PC-9 (cell line): Measurements from ENCODE around the gene MUC22.

ENCODE experiments used
- CTCF ChIP-seq: fragments of 200-600 bp; sonication (generic); conservative IDR thresholded peaks from 2 replicates; pipeline ENCODE4 v1.6.1; 2017; ENCODE audit warnings: mixed run types, antibody characterized with exemption, mild to moderate bottlenecking, moderate library complexity
- EZH2 ChIP-seq: fragments of 200-600 bp; sonication (generic); IDR thresholded peaks from 2 replicates; pipeline ENCODE4 v1.8.0; 2017; ENCODE audit warnings: antibody characterized with exemption, low read depth

GRCh38 chr6:30985490-30985889 is 24.8 kb upstream of the MUC22 start:
- TF ChIP-seq CTCF, result no peak
- TF ChIP-seq EZH2, result no peak
